Measurements from ENCODE around the gene PRPF40A.
A peak's percentile ranks its signal among the peaks of the same experiment; 100 is the strongest.

GRCh38 chr2:152755029-152755428, 37.8 kb upstream of the PRPF40A start:
- TF ChIP-seq, protein P1, sequence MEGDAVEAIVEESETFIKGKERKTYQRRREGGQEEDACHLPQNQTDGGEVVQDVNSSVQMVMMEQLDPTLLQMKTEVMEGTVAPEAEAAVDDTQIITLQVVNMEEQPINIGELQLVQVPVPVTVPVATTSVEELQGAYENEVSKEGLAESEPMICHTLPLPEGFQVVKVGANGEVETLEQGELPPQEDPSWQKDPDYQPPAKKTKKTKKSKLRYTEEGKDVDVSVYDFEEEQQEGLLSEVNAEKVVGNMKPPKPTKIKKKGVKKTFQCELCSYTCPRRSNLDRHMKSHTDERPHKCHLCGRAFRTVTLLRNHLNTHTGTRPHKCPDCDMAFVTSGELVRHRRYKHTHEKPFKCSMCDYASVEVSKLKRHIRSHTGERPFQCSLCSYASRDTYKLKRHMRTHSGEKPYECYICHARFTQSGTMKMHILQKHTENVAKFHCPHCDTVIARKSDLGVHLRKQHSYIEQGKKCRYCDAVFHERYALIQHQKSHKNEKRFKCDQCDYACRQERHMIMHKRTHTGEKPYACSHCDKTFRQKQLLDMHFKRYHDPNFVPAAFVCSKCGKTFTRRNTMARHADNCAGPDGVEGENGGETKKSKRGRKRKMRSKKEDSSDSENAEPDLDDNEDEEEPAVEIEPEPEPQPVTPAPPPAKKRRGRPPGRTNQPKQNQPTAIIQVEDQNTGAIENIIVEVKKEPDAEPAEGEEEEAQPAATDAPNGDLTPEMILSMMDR (optimal IDR thresholded peaks at IDR 0.05 in 1 of 3, IDR thresholded peaks at IDR 0.05 in 1 of 3, conservative IDR thresholded peaks at IDR 0.05 in 1 of 3; ENCODE audit: extremely low read depth in 1 of 3, insufficient read depth in 2 of 3, low read length in 3 of 3): peak; percentile 48 to 63 (median 52)
- TF ChIP-seq EZH2 (IDR thresholded peaks at IDR 0.05; ENCODE audit: low read length): no peak

Measured in keratinocyte (primary cell).